DOHH2 (cell line): ENCODE data around the gene IL23R.

ENCODE experiments used
- EZH2phosphoT487 ChIP-seq: fragments of 200-600 bp; sonication (generic); IDR thresholded peaks from 2 replicates; pipeline ENCODE4 v1.6.1; 2017; ENCODE audit warnings: borderline replicate concordance, mild to moderate bottlenecking, antibody characterized with exemption, low read length, moderate library complexity, mixed read lengths
- TF ChIP-seq, protein P1 (sequence below): fragments of 200-600 bp; sonication (generic); IDR thresholded peaks from one replicate; pipeline ENCODE4 v1.5.1; 2014; ENCODE audit warnings: antibody characterized with exemption, mild to moderate bottlenecking, low read depth, low read length; ENCODE audit not compliant: poor library complexity, severe bottlenecking

DNA sequence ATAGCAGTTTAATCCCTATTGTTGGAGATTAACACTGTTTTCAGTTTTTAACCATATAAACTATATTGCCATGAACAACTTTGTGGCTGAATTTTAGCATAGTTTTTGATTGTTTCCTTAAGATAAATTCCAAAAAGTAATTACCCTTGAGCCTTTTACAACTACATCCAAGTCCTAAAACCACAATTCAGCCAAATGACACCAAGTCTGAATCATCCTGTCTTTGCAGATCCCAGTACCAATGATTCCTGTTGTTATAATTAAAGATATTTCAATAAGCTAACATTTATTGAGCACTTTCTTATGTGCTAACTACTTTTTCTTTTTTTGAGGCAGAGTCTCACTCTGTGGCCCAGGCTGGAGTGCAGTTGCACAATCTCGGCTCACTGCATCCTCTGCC, 35.6 kb downstream of the IL23R start:
- TF ChIP-seq, protein P1, sequence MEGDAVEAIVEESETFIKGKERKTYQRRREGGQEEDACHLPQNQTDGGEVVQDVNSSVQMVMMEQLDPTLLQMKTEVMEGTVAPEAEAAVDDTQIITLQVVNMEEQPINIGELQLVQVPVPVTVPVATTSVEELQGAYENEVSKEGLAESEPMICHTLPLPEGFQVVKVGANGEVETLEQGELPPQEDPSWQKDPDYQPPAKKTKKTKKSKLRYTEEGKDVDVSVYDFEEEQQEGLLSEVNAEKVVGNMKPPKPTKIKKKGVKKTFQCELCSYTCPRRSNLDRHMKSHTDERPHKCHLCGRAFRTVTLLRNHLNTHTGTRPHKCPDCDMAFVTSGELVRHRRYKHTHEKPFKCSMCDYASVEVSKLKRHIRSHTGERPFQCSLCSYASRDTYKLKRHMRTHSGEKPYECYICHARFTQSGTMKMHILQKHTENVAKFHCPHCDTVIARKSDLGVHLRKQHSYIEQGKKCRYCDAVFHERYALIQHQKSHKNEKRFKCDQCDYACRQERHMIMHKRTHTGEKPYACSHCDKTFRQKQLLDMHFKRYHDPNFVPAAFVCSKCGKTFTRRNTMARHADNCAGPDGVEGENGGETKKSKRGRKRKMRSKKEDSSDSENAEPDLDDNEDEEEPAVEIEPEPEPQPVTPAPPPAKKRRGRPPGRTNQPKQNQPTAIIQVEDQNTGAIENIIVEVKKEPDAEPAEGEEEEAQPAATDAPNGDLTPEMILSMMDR = no peak
- no peak for TF ChIP-seq EZH2phosphoT487
